Measurements from ENCODE around the gene EGFLAM. TPM values are rescaled to one million over a fixed set of nuclear protein-coding genes. Genes with fewer than 3 reads are reported as not detected.
A peak's percentile ranks its signal among the peaks of the same experiment; 100 is the strongest.

The EGFLAM gene
- total RNA-seq, 1 donor from 2014 or later = 0.13 TPM

GRCh38 chr5:38469707-38470267 is 211.4 kb downstream of the EGFLAM start:
- DNase-seq (ENCODE audit: low read depth in 2 of 2) = no peak

GRCh38 chr5:38471709-38472108 is 213.3 kb downstream of the EGFLAM start:
- DNase-seq (ENCODE audit: low read depth in 2 of 2) = no peak

GRCh38 chr5:38472541-38472940 is 214.2 kb downstream of the EGFLAM start:
- no peak for DNase-seq (ENCODE audit: low read depth in 2 of 2)

- DNase-seq (ENCODE audit: low read depth in 2 of 2) = peak; percentile 21 to 56
These were observed 214.6 kb downstream of the EGFLAM start for GRCh38 chr5:38473008-38473407.

- DNase-seq (ENCODE audit: low read depth in 2 of 2) = no peak
These were observed 219.8 kb downstream of the EGFLAM start for GRCh38 chr5:38478166-38478565.

- no peak for DNase-seq (ENCODE audit: low read depth in 2 of 2)
These were observed 220.5 kb downstream of the EGFLAM start for GRCh38 chr5:38478878-38479277.

GRCh38 chr5:38479315-38479904 is 221.1 kb downstream of the EGFLAM start:
- DNase-seq (ENCODE audit: low read depth in 2 of 2) = no peak

- DNase-seq (ENCODE audit: low read depth in 2 of 2) = no peak
These were observed 225.5 kb downstream of the EGFLAM start for GRCh38 chr5:38483805-38484398.

- no peak for DNase-seq (ENCODE audit: low read depth in 2 of 2)
These were observed 235.8 kb downstream of the EGFLAM start for GRCh38 chr5:38494175-38494574.

- DNase-seq (ENCODE audit: low read depth in 2 of 2) = no peak
These were observed 236.4 kb downstream of the EGFLAM start for GRCh38 chr5:38494763-38495162.

- peak in 1 of 2 donors; percentile 12 for DNase-seq (ENCODE audit: low read depth in 2 of 2)
These were observed 239.6 kb downstream of the EGFLAM start for GRCh38 chr5:38497946-38498345.

- no peak for DNase-seq (ENCODE audit: low read depth in 2 of 2)
These were observed 242.4 kb downstream of the EGFLAM start for GRCh38 chr5:38500573-38501260.

- DNase-seq (ENCODE audit: low read depth in 2 of 2) = no peak
These were observed 247.9 kb downstream of the EGFLAM start for GRCh38 chr5:38506302-38506701.

- no peak for DNase-seq (ENCODE audit: low read depth in 2 of 2)
These were observed 250.8 kb downstream of the EGFLAM start for GRCh38 chr5:38509185-38509584.
